Measurements from ENCODE around the gene TESMIN.

The TESMIN gene, protein sequence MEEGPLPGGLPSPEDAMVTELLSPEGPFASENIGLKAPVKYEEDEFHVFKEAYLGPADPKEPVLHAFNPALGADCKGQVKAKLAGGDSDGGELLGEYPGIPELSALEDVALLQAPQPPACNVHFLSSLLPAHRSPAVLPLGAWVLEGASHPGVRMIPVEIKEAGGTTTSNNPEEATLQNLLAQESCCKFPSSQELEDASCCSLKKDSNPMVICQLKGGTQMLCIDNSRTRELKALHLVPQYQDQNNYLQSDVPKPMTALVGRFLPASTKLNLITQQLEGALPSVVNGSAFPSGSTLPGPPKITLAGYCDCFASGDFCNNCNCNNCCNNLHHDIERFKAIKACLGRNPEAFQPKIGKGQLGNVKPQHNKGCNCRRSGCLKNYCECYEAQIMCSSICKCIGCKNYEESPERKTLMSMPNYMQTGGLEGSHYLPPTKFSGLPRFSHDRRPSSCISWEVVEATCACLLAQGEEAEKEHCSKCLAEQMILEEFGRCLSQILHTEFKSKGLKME

DNA sequence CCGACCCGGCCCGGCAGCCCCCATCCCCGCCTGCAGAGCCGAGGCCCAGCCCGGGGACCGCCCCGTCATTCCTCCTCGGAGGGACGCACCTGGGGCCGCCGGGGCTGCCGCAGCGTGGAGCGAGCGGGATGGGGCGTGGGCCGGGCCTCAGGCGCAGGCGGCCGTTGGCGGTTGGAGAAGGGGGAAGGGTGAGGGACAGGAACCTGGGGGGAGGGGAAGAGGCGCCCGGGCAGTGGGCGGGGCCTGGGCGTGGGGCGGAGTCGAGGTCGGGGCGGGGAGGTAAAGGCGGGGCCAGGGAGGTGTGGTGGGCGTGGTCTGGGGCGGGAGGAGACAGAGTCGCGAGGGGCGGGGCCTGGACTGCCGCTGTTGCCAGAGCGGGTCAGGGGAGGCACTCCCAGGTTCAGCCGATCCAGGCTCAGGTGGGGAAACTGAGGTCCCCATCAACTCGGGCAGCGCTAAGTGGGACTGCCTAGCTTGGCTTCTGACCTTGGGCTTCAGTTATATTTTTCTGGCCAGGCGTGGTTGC lies at the start of gene TESMIN:
TESMIN (minus strand) TSS at position 190 of the 526 bp plus-strand sequence. CDS start 860 bp downstream, outside the sequence.
- peak; percentile 76 for DNase-seq

- DNase-seq, result no peak
Observed at GRCh38 chr11:68798221-68798813, 47.0 kb upstream of the TESMIN start.

DNA sequence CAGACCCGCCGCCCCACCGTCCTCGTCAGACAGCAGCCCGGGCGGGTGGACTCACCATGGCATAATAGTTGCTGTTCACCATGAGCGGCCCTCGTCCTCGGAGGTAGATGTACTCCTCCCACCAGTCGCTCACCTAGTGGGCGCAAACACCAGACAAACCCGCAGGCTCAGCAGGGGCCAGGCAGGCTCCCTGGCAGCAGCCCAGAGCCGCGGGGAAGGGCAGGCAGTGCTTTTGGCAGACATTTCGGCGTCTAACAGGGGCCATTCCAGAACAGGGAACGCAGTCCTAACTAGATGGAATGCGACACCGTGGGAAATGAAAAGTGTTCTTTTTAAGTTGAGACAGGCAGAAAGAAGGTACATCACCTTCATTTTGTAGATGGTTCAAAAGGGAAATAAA lies 45.5 kb upstream of the TESMIN start:
- no peak for DNase-seq

- DNase-seq, result no peak
Observed at GRCh38 chr11:68792400-68792966, 41.2 kb upstream of the TESMIN start.

- DNase-seq, result no peak
Observed at GRCh38 chr11:68784653-68785052, 33.3 kb upstream of the TESMIN start.

- DNase-seq, result no peak
Observed at GRCh38 chr11:68783216-68783821, 32.0 kb upstream of the TESMIN start.

GRCh38 chr11:68782711-68783110 lies 31.4 kb upstream of the TESMIN start:
- no peak for DNase-seq

DNA sequence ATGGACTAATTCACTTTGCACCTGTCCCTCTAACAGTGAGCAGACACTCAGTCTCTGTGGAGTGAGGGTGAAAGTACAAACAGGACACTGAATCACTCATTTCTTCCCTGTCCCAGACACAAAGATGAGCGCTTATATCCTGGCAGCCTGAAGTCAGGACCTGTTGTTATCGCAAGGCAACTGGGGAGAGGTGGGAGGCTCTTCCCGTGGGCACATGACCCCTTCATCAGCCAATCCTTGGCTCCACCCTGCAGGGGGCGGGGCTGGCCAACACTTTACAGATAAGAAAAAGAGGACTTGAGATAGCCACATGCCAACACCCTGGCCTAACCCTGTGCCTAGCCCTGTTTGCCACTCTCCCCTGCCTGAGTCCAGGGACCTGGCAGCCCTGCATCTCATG lies 29.5 kb upstream of the TESMIN start:
- no peak for DNase-seq

- no peak for DNase-seq
Observed at GRCh38 chr11:68778205-68778604, 26.9 kb upstream of the TESMIN start.

DNA sequence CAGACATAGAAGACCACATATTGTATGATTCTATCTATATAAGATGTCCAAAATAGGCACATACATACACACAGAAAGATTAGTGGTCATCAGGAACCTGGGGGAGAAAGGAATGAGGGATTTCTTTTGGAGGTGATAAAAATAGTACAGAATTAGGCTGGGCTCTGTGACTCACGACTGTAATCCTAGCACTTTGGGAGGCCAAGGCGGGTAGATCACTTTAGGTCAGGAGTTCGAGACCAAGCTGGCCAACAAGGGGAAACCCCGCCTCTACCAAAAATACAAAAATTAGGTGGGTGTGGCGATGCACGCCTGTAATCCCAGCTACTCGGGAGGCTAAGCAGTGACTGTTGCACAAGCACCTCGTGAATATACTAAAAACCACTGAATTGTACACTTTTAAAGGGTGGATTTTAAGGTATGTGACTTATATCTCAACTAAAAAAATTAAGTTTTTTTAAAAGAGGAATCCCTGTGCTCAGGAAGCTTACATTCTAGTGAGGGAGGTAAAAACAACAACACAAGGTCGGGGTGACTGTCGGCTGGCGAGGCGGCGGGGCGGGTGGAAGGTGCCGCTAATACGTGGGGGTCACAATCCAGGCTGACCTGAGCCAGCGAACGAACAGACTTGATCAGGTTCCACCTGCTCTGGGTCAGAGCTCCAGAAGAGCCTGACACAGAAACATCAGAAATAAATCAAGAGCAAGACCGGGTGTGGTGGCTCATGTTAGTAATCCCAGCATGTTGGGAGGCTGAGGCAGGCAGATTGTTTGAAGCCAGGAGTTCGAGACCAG lies 25.3 kb upstream of the TESMIN start:
- no peak for DNase-seq

GRCh38 chr11:68775951-68776388 lies 24.6 kb upstream of the TESMIN start:
- DNase-seq, result no peak

- no peak for DNase-seq
Observed at GRCh38 chr11:68774194-68774585, 22.9 kb upstream of the TESMIN start.

DNA sequence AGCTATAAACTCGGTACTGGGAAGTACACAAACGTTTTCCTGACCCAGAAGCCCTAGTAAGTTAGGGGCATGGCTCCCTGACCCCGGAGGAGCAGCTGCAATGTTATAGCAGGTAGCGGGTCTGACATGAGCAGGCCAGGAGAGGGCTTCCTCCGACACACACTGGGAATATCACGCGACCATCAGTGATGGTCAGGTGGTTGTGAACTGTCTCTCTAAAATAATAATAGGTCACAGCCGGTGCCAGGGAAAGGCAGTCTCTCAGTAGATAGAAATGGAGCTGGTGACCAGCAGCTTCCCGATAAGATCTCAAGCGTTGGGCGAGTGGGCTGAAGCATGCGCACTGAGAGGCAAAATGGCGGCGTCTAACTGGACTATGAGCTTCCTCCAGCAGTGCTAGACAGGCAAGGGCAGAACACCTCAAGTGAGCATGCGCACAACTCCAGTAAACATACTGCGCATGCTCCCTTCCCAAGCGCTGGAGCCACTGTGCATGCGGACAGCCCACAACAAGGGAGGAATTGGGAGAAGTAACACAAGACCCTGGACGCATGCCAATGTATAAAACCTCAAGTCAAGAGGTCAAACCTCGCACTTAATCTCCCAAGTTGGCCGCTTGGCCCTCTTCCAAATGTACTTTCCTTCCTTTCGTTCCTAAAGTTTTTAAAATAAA lies 22.3 kb upstream of the TESMIN start:
- no peak for DNase-seq

DNA sequence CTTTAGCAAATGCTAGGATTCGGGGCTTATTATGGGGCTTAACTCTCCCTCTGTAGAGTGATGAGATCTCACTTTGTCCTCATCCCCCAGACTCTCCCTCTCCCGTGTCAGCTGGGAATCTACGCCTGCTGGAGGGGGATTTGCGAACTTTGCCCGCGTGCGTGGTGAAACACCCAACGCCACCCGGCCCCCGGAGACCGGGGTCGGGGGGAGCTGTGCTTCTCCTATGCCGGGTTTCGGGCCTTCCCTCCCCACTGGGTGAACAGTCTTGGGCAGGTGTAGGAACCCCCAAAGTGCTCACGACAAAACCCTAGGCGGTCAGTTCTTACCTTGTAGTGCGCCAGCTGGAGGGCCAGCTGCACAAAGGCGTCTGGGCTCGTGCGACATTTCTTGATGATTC lies 21.6 kb upstream of the TESMIN start:
- DNase-seq, result no peak

DNA sequence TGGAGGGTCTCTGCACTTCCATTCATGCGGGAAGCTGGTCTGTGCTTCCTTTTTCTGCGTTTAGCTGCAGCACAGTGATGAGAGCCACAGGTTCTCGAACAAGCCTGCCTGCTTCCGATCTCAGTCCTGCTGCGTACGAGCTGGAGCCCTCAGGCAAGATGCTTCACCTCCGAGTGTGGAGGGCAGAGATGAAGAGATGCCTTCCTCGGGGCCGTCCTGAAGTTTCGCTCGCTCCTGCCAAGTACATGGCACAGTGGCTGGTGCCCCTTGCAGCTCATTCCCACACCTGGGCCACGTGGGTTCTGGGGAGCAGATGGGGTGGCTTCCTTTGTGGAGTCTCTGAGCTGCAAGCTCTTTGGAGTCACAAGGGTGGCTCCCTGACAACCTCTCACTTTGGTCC lies 19.5 kb upstream of the TESMIN start:
- DNase-seq, result no peak

GRCh38 chr11:68767672-68768071 lies 16.4 kb upstream of the TESMIN start:
- no peak for DNase-seq

- no peak for DNase-seq
Observed at GRCh38 chr11:68766786-68767185, 15.5 kb upstream of the TESMIN start.

DNA sequence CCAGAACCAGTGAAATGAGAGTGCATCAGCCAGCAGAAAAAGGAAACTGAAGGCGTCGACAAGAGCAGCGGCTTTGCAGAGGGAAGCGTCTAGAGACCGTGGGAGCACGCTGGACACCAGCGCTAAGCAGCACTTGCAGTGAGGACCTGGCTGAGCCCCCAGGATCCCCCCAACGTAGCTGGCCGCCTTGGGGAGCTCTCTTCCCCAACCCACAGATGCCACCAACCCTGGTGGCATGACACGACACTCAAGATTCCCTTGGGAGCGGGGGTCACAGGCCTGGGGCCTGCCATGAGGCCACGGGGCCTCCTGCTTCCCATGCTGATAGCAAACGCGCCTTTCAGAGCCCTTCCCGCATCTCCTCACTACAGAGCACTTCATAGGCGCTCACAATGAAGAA lies 13.4 kb upstream of the TESMIN start:
- DNase-seq, result no peak

DNA sequence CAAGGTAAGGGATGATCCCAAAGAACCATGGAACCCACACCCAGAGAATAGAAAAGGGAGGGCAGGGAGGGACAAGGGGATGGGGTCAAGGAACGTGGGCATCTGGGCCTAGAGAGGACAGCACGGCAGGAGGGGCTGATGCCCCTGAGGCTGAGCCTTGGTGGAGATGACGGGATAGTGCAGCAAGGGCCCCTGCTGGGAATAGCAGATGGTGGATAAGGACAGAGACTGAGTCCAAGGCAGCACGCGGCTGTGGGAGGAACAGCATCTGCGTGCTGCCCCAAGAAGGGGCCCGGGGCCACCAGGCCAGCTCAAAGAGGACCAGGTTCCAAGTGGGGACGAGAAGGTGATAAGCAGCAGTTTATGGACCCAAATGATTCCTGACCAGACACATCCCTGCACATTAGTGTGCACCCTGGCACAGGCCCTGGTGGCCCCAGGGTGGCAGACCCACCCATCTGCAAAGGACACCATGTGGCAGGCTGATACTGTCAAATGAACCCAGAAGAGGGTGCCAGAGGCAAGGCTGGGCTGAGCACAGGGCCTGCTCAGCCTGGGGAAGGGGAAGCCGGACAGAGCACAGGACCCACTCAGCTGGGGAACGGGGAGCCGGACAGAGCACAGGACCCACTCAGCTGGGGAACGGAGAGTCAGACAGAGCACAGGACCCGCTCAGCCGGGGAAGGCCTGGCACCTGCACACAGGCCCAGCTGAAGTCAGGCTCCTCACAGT lies 12.8 kb upstream of the TESMIN start:
- DNase-seq, result no peak

DNA sequence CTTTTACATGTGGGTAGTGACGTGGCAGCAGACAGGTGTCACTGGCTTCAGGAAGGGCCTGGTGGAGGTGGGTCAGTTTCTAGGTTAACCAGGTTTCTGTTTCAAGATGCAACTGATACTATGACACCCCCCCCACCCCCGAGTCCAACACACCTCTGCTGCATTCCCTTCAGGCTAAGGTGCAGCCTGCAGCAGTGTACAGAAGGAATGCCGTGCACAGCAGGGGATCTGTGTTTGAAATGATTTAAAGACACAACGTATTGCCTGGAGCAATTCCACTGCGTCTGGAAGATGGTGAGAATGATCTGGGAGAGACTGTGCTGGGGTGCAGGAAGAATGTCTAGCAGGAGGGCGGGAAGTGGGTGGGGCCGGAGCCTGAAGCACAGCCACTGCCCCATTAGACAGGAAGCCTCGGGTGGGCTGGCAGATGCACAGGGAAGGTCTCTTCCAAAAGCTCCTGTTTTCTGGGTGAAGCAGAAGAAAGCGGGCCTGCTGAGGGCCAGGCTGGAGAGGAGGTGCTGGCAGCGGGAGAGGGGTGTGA lies 11.9 kb upstream of the TESMIN start:
- DNase-seq, result no peak

GRCh38 chr11:68762481-68762880 lies 11.2 kb upstream of the TESMIN start:
- no peak for DNase-seq
